H1 (cell line): ENCODE measurements around the gene MCUR1. TPM values are rescaled to one million over a fixed set of nuclear protein-coding genes. Genes with fewer than 3 reads are reported as not detected.

ENCODE experiments used
- POU5F1 ChIP-seq: IDR thresholded peaks from 2 replicates; pipeline ENCODE4 v1.6.1; 2011; ENCODE audit warnings: low read depth, mild to moderate bottlenecking, low read length, moderate library complexity
- polyA plus RNA-seq, 7 experiments: library from polyadenylated mRNA; depleted of rRNA in 3 of 7; stranded (reverse) in 5 of 7; unstranded in 2 of 7; fragments of >200 nt in 5 of 7; fragments of 200-250 nt in 2 of 7; gene quantifications; 1 replicate in 5 of 7; 2 replicates in 1 of 7; 4 replicates in 1 of 7; pipeline versions ENCODE4 v1.2.1 to v1.2.3, GENCODE V29; 2011 to 2013; ENCODE audit warnings: missing spikeins in 2 of 7, mixed read lengths in 2 of 7
- total RNA-seq: library from RNA; stranded (reverse); fragmentation: NEBNext Ultra II Directional; extraction: Animal tissue kit (Norgen Biotek cat#: 25700); gene quantifications from 2 replicates; pipeline ENCODE4 v1.2.1, GENCODE V29; 2021

MCUR1 gene
- total and polyA plus RNA-seq, 2 of the 8 experiments (the other 6 are each of a cell fraction or from before 2014, with no cell fraction given): 9.6 to 37.3 TPM

GRCh38 chr6:13814176-13814937 lies at the start of gene MCUR1 (continued):
- no peak for TF ChIP-seq POU5F1
